HG03280 (cell line): ENCODE data around the gene MAP4K3.
"Not testable (repeated sequence)": the region's sequence is repeated elsewhere in the genome, so short reads cannot be mapped to it uniquely, and the experiment has no call there.

ENCODE experiments used
- ATAC-seq: cut with Tn5 transposase; IDR thresholded peaks from one replicate; pipeline ENCODE4 v1.9.1; 2021; ENCODE audit warnings: mild to moderate bottlenecking, moderate library complexity; ENCODE audit not compliant: unreplicated experiment

Gene MAP4K3

DNA sequence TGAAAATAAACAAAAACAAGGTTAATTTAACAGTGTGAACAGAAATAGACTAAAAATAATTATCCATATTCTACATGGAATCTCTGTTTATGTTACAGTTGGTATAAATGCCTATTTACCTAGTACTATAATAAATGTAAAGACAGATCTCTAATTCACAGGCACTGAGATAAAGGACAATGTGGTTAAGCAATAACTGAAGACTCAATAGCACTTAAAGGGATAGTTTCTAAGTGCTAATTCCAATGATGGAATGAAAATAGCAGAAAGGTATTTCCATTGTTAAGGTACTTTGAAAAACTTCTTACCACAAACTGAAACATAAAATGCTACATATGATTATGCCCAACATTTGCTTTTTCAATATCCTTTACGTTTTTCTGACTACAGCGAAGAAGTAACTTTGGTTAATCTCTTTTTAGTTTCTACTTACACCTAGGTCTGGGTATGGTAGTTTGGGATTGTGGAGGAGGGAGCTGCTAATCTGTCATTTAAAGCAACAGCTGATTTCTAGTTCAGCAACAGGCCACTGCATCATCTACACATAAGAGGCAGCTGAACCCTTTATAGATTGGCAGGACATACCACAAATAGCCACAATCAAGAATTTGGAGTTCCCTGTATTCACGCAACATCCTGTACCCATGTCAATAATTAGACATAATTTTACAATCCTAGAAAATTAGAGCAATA lies 27.2 kb downstream of the MAP4K3 start:
- no peak for ATAC-seq

DNA sequence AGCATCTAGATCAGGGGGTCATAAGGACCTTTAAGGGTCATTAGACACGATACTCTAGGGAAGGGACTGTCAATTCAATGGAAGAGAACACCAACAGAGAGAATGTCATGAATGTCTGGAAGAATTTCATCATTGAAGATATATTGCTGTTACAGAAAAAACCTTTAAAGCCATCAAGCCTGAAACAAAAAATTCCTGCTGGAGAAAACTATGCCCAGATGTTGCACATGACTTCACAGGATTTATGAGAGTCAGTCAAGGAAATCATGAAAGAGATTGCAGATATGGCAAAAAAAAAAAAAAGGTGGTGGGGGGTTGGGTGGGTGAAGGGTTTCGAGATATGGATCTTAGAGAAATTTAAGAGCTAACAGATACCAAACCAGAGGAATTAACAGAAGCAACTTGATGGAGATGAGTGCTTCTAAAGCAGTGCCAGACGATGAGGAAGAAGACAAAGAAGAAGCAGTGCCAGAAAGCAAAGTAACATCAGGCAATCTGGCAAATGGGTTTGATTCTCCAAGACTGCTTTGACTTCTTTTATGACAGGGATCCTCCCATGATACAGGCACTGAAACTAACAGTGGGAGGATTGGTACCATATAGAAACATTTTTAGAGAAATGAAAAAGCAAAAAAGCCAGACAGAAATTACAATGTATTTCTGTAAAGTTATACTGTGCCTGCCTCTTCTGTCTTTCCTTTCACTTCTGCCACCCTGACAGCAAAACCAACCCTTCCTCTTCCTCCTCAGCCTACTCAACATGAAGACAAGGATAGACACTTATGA lies 28.5 kb downstream of the MAP4K3 start:
- no peak for ATAC-seq

DNA sequence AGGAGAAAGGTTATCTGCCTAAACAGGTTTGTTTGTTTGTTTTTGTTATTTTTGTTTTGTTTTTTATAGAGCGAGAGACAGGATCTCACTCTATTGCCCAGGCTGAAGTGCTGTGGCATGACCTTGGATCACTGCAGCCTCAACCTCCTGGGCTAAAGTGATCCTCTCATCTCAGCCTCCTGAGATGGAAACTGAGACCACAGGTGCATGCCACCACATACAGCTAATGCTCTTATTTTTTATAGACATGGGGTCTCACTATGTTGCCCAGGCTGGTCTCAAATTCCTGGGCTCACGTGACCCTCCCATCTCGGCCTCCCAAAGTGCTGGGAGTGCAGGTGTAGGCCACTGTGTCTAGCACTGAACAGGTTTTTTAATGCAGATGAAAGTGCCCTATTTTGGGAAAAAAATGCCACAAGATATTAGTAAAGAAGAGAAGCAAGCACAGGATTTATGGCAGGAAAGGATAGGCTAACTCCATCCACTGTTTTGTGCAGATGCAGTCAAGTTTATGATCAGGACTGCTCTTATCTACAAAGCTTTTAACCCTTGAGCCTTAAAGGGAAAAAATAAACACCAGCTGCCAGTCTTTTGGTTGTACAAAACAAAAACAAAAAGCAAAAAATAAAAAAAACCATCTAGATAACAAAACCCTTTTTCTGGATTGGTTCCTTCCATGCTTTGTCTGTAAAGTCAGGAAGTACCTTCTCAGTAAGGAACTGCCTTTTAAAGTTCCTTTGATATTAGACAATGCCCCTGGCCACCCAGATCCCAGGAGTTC lies 29.4 kb downstream of the MAP4K3 start:
- ATAC-seq: no peak

DNA sequence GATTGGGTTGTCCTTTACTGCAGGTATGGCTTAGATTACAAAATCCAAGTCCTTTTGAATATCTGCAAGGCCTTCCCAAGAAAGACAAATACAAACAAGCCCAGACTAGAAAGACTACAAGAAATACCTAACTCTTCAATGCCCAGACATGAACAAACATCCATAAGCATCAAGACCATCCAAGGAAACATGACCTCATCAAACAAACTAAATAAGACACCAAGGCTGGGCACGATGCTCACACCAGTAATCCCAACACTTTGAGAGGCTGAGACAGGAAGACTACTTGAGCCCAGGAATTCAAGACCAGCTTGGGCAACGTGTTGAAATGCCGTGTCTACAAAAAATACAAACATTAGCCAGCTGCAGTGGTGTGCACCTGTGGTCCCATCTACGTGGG lies 31.7 kb downstream of the MAP4K3 start:
- no peak for ATAC-seq

DNA sequence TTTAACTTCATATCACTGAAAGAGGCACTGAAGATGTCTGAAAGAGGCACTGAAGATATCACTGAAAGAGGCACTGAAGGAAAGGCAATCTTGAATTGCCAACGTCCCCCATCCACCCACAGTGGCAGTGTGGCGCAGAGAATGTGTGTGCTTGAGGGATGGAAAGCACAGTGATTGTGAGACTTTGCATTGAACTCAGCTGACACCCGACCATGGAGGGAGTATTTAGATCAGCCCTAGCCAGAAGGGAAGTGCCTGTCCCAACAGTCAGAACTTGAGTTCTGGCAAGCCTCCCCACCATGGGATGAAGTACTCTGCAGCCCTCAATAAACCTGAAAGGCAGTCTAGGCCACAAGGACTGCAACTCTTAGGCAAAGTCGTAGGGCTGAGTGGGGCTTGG lies 33.8 kb downstream of the MAP4K3 start:
- ATAC-seq: no peak

DNA sequence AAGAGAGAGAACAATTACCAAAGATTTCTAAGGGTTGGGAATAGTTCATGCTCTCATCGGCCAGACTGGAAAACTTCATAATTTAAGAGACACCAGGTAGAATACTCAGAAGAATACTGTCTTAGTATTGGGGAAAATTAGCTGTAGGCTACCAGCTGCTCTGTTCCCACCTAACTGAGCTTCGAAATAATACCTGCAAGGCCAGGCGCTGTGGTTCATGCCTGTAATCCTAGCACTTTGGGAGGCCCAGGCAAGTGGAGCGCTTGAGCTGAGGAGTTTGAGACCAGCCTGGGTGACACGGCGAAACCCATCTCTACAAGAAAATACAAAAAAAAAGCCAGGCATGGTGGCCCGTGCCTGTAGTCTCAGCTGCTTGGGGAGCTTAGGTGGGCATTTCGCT lies 35.8 kb downstream of the MAP4K3 start:
- ATAC-seq: no peak

DNA sequence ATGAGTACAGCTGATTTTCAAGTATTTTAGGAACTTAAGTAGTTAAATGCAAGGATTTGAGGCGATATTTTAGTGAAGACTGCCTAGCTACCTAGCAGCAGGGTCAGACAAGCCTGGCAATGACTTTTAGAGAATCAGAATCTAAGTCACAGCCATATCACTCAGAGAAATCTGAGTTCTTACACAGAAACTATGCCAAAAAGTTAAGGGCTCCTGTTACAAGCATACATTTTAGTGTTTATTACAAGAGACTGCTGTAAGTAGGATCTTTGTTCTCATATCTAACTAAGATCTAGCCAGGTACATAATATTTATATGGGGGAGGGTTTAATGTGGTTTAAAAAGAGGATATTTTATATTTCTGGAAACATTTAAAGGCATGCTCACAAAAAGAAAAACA lies 37.5 kb downstream of the MAP4K3 start:
- no peak for ATAC-seq

DNA sequence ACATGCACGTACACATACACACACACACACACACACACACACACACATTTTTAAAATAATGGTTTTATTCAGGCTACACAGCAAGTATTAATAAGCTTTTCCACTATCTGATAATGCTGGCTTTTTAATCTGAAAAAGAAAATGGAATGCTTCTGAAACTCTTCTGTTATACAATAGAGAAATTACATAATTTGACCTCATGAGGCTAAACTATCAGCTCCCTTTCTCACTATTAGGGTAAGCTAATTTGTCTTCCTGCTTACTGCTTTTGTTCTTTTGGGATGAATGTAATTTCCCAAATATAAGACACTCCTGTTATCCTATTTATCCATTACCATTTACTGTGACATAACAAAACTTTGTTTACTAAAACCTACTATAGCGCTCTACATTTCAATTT lies 41.8 kb downstream of the MAP4K3 start:
- no peak for ATAC-seq

DNA sequence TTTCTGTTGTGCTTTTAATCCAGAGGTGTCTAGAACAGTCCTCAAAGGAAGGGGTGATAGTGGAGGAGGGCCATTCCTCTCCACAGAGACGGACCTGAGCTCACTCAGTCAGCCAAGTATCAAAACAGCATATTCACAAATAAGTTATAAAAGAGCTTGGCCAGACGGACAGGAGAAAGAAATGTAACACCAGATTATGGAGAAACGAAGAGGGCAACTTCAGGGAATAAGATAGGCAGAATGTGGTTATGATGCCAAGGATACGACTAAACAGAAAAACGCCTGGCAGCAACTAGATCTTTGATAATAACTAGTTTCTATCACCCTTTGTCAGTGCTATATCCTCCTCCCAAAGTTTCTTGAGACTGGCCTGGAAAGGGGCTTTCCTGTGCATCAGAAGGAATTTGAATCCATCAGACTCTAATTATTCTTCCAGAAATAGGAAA lies 42.5 kb downstream of the MAP4K3 start:
- no peak for ATAC-seq

DNA sequence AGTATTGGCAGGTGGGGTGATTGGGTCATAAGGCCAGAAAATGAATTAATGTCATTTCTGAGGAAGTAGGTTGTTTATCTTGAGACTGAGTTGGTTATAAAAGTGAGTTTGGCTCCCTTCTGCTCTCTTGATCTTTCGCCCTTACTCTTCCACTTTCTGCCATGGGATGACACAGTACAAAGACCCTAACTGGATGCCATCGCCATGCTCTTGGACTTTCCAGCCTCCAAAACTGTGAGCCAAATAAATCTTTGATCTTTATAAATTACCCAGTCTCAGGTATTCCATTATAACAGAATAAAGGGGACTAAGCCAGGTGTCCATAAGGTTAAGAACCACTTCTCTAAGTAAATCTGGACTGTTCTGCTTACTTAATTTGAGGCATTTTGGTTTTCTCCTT lies 44.4 kb downstream of the MAP4K3 start:
- ATAC-seq: no peak

DNA sequence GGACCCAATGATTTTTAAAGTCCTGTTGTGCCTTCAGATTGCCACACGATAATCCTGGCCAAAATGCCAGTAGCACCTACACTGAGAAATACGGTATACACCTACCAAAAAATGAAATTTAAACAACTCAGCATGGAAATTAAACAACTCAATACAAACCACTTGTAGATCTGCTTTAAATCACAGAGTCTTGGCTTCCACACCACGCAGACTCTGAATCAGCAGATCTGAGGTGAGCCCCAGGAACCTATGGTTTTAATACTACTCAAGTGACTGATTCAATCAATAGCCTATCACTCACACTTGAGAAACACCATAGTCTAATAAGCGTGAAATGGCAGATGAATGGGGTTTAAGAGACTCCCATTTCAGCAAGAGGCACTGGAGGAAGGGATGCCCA lies 46.9 kb downstream of the MAP4K3 start:
- no peak for ATAC-seq

DNA sequence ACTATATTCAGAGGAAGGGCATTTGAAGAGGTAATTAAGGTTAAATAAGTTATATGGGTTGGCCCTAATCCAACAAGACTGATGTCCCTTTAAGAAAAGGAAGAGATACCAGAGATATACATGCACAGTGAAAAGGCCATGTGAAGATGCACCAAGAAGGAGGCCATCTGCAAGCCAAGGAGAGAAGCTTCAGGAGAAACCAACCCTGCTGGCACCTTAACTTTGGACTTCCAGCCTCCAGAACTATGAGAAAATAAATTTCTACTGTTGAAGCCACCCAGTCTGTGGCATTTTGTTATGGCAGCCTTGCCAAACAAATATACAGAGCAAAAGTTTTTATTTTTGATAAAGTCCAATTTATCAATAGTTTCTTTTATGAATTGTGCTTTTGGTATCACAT lies 51.0 kb downstream of the MAP4K3 start:
- no peak for ATAC-seq

DNA sequence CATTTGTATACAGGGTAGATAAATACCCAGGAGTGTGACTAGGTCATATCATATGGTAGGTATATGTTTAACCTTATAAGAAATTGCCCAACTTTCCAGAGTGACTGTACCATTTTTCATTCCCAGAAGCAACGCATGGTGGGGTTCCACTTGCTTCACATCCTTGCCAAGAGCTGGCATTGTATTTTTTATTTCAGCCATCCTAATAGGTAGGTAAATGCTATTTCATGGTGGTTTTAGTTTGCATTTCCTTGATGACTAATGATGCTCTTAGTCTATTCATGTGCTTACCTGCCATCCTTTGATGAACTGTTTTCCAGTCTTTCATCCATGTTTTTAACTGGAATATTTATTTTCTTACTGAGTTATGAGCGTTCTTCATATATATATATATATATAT lies 51.9 kb downstream of the MAP4K3 start:
- no peak for ATAC-seq

DNA sequence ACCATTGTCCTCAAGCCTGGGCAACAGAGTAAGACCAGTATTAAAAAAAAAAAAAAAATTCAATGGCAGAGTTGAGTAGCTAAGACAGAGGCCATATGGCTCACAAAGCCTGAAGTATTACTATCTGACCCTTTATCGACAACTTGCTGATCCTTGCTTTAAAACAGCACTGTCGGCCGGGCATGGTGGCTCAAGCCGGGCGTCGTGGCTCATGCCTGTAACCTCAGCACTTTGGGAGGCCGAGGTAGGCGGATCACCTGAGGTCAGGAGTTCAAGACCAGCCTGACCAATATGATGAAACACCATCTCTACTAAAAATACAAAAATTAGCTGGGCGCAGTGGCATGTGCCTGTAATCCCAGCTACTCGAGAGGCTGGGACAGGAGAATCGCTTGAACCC lies 53.0 kb downstream of the MAP4K3 start:
- not testable (repeated sequence) for ATAC-seq

DNA sequence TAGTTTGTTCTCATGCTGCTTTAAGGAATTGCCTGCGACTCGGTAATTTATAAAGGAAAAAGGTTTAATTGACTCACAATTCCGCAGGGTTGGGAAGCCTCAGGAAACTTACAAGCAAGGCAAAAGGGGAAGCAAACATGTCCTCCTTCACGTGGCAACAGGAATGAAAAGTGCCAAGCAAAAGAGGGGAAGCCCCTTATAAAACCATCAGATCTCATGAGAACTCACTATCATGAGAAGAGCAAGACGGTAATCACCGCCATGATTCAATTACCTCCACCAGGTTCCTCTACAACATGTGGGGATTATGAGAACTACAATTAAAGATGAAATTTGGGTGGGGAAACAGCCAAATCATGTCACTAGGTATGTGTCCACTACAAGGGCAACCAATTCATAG lies 53.9 kb downstream of the MAP4K3 start:
- ATAC-seq: no peak

DNA sequence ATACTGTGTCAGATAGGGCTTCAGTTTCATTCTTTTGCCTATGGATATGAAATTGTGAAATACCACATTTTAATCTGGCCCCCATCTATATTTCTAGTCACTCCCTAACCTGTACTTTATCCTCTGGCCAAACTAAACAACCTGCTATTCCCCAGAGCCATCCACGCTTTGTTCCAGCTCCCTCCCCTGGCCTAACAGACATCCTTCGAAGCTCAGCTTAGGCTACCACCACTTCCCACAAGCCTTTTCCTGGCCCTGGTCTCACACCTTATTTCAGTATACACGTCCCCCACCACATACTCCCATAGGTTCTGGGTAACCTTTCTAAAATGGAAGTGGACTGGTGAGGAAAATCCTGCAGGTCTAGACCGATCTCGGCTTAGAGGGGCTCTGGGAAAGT lies 55.4 kb downstream of the MAP4K3 start:
- ATAC-seq: no peak

DNA sequence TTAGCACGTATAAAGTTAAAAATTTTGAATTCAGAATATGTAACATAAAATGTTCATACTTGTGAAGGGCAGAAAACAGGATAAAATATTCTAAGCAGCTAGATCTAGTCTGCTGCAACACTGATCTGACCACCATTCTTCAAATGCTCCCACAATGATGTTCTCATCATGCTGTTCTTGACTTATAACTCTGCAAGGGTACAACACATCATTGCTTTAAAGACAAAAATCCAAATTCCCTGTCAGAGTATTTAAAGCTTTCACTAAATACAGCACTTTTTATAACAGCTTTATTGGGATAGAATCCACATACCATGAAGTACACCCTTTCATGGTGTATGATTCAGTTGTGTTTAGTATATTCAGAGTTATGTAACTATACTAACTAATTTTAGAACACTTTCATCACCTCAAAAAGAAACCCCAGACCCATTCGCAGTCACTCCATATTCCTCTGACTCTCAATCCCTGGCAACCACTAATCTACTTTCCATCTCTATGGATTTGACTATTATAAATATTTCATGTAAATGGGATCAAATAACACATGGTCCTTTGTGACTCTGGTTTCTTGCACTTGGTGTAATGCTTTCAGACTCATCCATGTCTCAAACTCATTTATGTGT lies 56.4 kb downstream of the MAP4K3 start:
- no peak for ATAC-seq

DNA sequence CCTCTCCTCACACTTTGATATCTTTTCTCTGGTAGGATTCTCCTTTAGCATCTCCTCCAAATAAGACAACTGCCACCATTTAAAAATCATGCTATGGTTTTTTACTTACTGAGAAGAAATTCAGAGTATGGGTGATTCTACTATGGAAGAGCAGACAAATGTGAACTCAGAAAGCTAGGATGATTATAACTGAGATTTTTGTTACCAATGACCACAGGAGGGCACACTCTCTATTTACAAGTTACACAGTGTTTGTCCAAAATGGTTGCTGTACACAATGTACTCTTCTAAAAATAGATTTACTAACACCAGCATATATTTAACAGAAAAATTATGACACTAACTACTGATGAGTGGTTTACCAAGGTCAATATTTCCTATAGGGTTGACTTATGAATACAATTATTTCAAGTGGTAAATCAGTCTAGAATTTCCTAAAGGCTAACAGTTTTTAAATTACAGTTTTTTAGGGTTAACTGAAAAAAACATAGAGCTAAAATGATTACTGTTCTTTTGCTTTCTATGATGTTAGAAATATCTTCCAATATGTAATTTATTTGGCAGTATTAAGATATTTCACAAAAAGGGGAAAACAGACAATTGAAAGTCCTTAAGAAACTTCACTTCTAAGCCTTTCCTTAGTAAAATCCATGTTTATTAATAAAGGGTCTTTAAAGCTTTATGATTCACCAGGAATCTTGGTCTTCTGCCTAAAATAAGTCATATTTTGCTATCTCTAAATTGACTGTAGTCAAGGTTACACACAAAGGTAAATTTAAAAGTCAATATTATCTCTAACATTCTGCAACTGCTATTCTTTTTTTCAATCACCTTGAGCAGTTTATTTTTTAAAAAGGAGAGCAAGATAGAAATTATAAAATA lies 57.2 kb downstream of the MAP4K3 start:
- ATAC-seq: peak; percentile 74

DNA sequence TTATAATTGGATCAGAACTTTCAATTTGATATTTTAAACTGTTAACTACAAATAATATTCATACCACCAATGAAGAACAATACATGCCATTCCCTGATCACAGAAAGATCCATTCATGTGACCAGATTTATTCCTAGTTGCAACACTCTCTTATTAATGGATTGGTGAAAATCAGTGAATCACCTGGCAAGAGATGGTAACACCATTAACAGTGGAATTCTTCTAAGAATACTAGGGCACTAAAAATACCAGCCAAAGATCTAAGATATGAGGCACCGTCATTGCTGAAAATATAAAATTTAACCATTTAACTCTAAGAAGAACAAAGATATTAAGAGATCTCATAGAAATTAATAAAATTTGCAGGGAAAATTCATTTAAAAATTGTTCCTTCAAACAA lies 58.1 kb downstream of the MAP4K3 start:
- no peak for ATAC-seq

DNA sequence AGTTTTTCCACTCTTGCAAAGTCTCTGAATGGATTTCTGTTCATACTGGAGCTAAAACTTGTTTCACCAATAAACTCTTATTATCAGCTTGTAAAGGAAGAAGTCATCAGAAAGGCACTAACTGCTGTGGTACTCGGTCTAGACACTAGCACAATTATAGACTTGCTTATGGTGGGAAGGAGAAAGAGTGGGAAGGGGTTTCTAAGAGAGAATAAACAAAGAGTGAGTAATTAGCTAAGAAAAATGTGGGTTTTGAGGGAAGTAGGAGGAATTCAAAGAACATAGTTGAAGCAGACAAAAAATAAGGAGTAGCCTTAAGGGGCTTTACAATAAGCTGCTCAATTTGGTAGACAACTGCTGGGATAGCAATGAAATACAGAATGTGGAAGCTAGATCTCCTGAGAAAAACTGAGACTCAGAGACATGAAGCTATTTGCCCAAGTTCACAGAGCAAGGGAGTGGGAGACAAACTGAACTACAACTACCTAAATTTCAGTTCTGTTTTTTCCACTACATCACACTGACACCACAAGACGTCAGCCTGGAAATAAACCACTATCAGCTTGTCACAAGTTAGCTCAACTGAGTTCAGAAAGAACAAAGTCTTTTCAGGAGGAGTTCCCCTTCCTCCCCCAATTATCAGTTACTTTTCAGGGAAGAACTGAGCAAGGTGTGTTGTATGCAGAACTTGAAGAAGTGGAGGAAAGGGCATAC lies 59.7 kb downstream of the MAP4K3 start:
- peak; percentile 83 for ATAC-seq
